Stimulated activated naive CD8-positive, alpha-beta T cell treated with anti-CD3 and anti-CD28 coated beads, Interleukin-15, amount 100 ng/mL, for 72 hours (primary cell): ENCODE measurements around the gene SPTBN5.

ENCODE experiments used
- ATAC-seq: fragments of 150-1000 bp; cut with Tn5 transposase; 2 replicates; pipeline ENCODE4 v1.10.0; 2021; ENCODE audit warnings: mild to moderate bottlenecking, moderate library complexity
- DNase-seq, 2 donors: peaks; one replicate each; pipeline ENCODE4 v3.0.0; 2021 to 2022
- H3K27ac Mint-ChIP-seq, 2 donors: one replicate each; pipeline ENCODE4 v1.8.0; 2022; ENCODE audit warnings: mild to moderate bottlenecking in 2 of 2, mixed read lengths in 2 of 2, moderate library complexity in 2 of 2
- H3K27me3 Mint-ChIP-seq: one replicate; pipeline ENCODE4 v1.8.0; 2022; ENCODE audit warnings: mixed read lengths
- H3K4me1 Mint-ChIP-seq: one replicate; pipeline ENCODE4 v1.8.0; 2022; ENCODE audit warnings: mild to moderate bottlenecking, mixed read lengths
- H3K4me3 Mint-ChIP-seq, 2 donors: one replicate each; pipeline ENCODE4 v1.8.0; 2022; ENCODE audit warnings: mild to moderate bottlenecking in 2 of 2, mixed read lengths in 2 of 2, moderate library complexity in 1 of 2
- H3K9me3 Mint-ChIP-seq, 2 donors: one replicate each; pipeline ENCODE4 v1.8.0; 2022; ENCODE audit warnings: mixed read lengths in 2 of 2

The SPTBN5 gene

DNA sequence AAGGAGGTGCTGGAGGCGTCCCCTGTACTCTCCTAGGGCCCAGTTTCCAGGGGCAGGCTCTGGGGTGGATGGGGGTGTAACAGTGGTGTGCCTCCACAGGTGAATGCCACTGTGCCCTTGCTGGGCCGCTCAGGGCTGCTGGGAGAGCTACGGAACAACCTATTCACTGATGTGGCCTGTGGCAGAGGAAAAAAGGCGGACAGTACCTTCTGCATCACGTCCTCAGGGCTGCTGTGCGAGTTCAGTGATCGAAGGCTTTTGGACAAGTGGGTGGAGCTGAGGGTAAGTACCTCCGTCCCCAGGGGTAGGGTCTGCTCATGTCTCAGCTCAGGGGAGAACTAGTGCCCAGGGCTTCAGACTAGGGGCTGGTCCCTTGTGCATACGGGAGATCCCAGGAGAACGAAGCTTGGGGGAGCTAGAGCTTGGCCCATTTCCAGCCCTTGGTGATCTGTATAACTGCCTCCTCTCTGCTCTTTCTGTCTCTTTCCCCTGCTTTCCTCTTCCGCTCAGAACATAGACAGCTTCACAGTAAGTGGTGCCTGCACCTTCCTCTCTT, 81.0 kb downstream of the SPTBN5 start:
- Mint-ChIP-seq H3K9me3 (no peaks in the 10 kb centered on the region), H3K4me1 (peaks cover 11% of the 10 kb centered on the region), H3K27me3 (no peaks in the 10 kb centered on the region), H3K4me3 (no peak overlapping the region), H3K27ac (no peak overlapping the region)
- ATAC-seq (no peak), DNase-seq (no peak)

DNA sequence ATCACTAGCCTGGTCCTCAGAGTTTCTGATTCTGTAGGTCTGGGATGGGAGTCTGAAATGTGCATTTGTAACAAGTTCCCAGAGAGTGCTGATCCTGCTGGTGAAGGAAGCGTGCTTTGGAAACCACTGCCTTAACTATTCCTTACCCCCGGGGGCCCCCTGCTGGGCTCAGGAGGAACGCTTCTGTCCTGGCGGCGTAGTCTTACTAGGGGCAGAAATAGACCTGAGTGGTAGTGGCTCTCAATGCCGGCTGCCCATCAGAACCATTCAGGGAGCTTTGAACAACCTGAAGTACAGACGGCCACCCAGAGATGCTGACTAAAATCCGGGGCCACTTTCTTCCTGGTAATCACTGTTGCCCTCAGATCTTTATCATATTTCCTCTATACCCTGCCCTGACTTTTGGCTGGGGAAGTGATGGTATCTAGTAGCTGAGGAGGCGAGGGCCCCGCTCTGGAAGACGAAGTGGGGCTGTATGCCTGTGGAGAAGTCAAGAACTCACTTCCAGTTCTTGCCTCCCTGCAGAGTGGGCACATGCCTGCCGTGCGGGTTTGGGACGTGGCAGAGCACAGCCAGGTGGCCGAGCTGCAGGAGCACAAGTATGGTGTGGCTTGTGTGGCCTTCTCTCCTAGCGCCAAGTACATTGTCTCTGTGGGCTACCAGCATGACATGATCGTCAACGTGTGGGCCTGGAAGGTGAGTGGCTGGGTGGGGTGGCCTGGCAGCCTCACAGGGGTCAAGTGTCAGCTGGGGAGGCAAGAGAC, 82.2 kb downstream of the SPTBN5 start:
- DNase-seq (peak; percentile 61 to 68), ATAC-seq (peak; percentile 89)
- Mint-ChIP-seq H3K4me1 (peaks cover 11% of the 10 kb centered on the region), H3K4me3 (no peak overlapping the region), H3K27me3 (no peaks in the 10 kb centered on the region), H3K9me3 (no peaks in the 10 kb centered on the region), H3K27ac (peak overlapping the region in 1 of 2 donors; percentile 24)

- ATAC-seq, result peak; percentile 18
- no peak overlapping the region for H3K4me3 Mint-ChIP-seq
- no peaks in the 10 kb centered on the region for H3K9me3 Mint-ChIP-seq
- DNase-seq, result no peak
- H3K27me3 Mint-ChIP-seq, result no peaks in the 10 kb centered on the region
- H3K27ac Mint-ChIP-seq, result no peak overlapping the region
- peaks cover 11% of the 10 kb centered on the region for H3K4me1 Mint-ChIP-seq
These were observed 83.0 kb downstream of the SPTBN5 start for GRCh38 chr15:41810651-41811431.

GRCh38 chr15:41809526-41810220, 84.2 kb downstream of the SPTBN5 start:
- Mint-ChIP-seq H3K9me3 (no peaks in the 10 kb centered on the region), H3K27ac (no peak overlapping the region), H3K27me3 (no peaks in the 10 kb centered on the region), H3K4me1 (peaks cover 17% of the 10 kb centered on the region), H3K4me3 (no peak overlapping the region)
- no peak for ATAC-seq
- no peak for DNase-seq

DNA sequence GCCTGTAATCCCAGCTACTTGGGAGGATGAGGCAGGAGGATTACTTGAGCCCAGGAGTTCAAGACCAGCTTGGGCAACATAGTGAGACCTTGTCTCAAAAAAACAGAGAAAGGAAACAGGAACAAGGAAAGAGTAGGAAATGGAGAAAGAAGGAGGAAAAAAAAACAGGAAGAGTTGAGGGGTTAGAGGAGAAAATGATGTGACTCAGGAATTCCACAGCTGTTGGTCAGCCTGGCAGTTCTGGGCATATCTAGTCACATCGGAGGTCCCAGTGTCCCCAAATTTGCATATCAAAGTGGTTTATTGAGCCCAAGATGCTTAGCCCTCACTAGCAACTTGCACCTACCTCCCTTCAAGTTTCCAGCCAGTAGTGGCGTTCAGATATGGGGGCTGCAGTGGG, 84.7 kb downstream of the SPTBN5 start:
- ATAC-seq (no peak), DNase-seq (no peak)
- H3K4me3 Mint-ChIP-seq, result no peak overlapping the region
- no peaks in the 10 kb centered on the region for H3K27me3 Mint-ChIP-seq
- no peak overlapping the region for H3K27ac Mint-ChIP-seq
- H3K9me3 Mint-ChIP-seq, result no peaks in the 10 kb centered on the region
- peaks cover 23% of the 10 kb centered on the region for H3K4me1 Mint-ChIP-seq

GRCh38 chr15:41806291-41807181, 87.3 kb downstream of the SPTBN5 start:
- no peaks in the 10 kb centered on the region for H3K9me3 Mint-ChIP-seq
- H3K4me3 Mint-ChIP-seq, result no peak overlapping the region
- ATAC-seq (peak; percentile 37), DNase-seq (no peak)
- no peak overlapping the region for H3K27ac Mint-ChIP-seq
- H3K27me3 Mint-ChIP-seq, result no peaks in the 10 kb centered on the region
- peaks cover 24% of the 10 kb centered on the region for H3K4me1 Mint-ChIP-seq

GRCh38 chr15:41805711-41806110, 88.1 kb downstream of the SPTBN5 start:
- Mint-ChIP-seq H3K4me3 (no peak overlapping the region), H3K4me1 (peaks cover 24% of the 10 kb centered on the region), H3K27ac (peak overlapping the region; percentile 7 to 74), H3K9me3 (no peaks in the 10 kb centered on the region), H3K27me3 (no peaks in the 10 kb centered on the region)
- ATAC-seq (no peak), DNase-seq (no peak)

GRCh38 chr15:41804916-41805666, 88.8 kb downstream of the SPTBN5 start:
- no peaks in the 10 kb centered on the region for H3K27me3 Mint-ChIP-seq
- ATAC-seq, result no peak
- no peak for DNase-seq
- H3K4me3 Mint-ChIP-seq, result no peak overlapping the region
- peaks cover 21% of the 10 kb centered on the region for H3K4me1 Mint-ChIP-seq
- H3K9me3 Mint-ChIP-seq, result no peaks in the 10 kb centered on the region
- peak overlapping the region; percentile 74 to 75 for H3K27ac Mint-ChIP-seq

GRCh38 chr15:41804361-41804760, 89.5 kb downstream of the SPTBN5 start:
- Mint-ChIP-seq H3K4me1 (peaks cover 18% of the 10 kb centered on the region), H3K9me3 (no peaks in the 10 kb centered on the region), H3K27me3 (no peaks in the 10 kb centered on the region), H3K4me3 (no peak overlapping the region), H3K27ac (peak overlapping the region in 1 of 2 donors; percentile 3)
- DNase-seq (no peak), ATAC-seq (no peak)

DNA sequence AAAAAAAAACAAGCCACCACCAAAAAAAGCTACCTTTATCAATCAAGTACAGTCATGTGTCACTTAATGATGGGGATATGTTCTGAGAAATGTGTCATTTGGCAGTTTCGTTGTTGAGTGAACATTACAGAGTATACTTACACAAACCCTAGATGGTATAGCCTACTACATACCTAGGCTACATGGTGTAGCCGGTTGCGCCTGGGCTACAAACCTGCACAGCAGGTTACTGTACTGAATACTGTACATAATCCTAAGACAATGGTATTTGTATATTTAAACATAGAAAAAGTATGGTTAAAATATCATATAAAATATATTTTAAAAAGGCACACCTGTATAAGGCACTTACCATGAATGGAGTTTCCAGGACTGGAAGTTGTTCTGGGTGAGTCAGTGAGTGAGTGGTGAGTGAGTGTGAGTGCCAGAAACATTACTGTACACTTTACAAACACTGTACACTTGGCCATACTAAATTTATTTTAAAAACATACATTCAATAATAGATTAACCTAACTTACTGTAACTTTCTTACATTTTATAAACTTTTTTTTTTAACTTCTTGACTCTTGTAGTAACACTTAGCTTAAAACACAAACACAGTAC, 91.9 kb downstream of the SPTBN5 start:
- peaks cover 26% of the 10 kb centered on the region for H3K4me1 Mint-ChIP-seq
- DNase-seq (no peak), ATAC-seq (no peak)
- no peaks in the 10 kb centered on the region for H3K9me3 Mint-ChIP-seq
- H3K4me3 Mint-ChIP-seq, result no peak overlapping the region
- no peaks in the 10 kb centered on the region for H3K27me3 Mint-ChIP-seq
- no peak overlapping the region for H3K27ac Mint-ChIP-seq

DNA sequence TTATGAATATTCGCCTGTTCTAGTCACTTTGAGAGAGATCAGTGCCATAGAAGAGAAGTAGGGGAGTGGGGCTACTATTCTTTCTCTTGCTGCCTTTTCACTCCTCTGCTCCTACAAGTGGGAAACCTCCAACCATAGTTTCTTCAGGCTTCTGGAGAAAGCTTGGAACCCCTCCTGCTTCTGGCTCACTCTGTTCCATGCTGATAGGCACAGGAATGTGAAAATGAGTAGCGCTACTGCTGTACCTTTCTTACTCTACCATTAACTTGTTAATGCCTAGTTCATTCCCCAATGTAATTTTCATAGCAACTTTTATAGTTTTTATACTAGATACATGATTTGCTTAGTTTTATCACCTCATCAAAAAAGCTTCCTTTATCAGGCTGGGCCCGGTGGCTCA, 92.7 kb downstream of the SPTBN5 start:
- Mint-ChIP-seq H3K9me3 (no peaks in the 10 kb centered on the region), H3K4me3 (no peak overlapping the region), H3K27ac (no peak overlapping the region), H3K4me1 (peaks cover 30% of the 10 kb centered on the region), H3K27me3 (no peaks in the 10 kb centered on the region)
- DNase-seq (no peak), ATAC-seq (no peak)

- no peak overlapping the region for H3K27ac Mint-ChIP-seq
- peaks cover 35% of the 10 kb centered on the region for H3K4me1 Mint-ChIP-seq
- H3K9me3 Mint-ChIP-seq, result no peaks in the 10 kb centered on the region
- ATAC-seq (peak; percentile 15), DNase-seq (no peak)
- H3K27me3 Mint-ChIP-seq, result no peaks in the 10 kb centered on the region
- no peak overlapping the region for H3K4me3 Mint-ChIP-seq
These were observed 94.4 kb downstream of the SPTBN5 start for GRCh38 chr15:41799488-41799805.

GRCh38 chr15:41798607-41799487, 95.0 kb downstream of the SPTBN5 start:
- peak; percentile 37 for ATAC-seq
- Mint-ChIP-seq H3K4me3 (no peak overlapping the region), H3K27me3 (no peaks in the 10 kb centered on the region), H3K4me1 (peaks cover 31% of the 10 kb centered on the region), H3K27ac (peak overlapping the region in 1 of 2 donors; percentile 22), H3K9me3 (no peaks in the 10 kb centered on the region)
- DNase-seq, result no peak
